CD4-positive, alpha-beta memory T cell (primary cell): ENCODE data around the gene IRX4. TPM values are rescaled to one million over a fixed set of nuclear protein-coding genes. Genes with fewer than 3 reads are reported as not detected.

Experiments used
- CTCF ChIA-PET: fragments of 350-600 bp; sonication (Branson Sonifier 250); formaldehyde crosslinking; loops from one replicate; lab custom pipeline; 2021; ENCODE audit warnings: inconsistent platforms; ENCODE audit not compliant: partially characterized antibody; lab: Charles Lee
- POLR2A ChIA-PET: fragments of 350-600 bp; sonication (Branson Sonifier 250); formaldehyde crosslinking; loops from one replicate; lab custom pipeline; 2021; ENCODE audit not compliant: partially characterized antibody; lab: Charles Lee
- DNase-seq, 5 donors: peaks; one replicate each; pipeline versions ENCODE4 v3.0.0 to v3.0.0-alpha.2; 2020 to 2022; ENCODE audit warnings: mixed read lengths in 1 of 5
- H3K27ac ChIP-seq: one replicate; pipeline ENCODE4 v1.7.0; 2013; ENCODE audit warnings: low read depth, low read length
- H3K27me3 ChIP-seq: 2 replicates; pipeline ENCODE4 v1.7.0; 2013; ENCODE audit warnings: mild to moderate bottlenecking, low read length, moderate library complexity; ENCODE audit not compliant: insufficient read depth
- H3K36me3 ChIP-seq: 2 replicates; pipeline ENCODE4 v1.7.0; 2013; ENCODE audit warnings: mild to moderate bottlenecking, low read length, moderate library complexity; ENCODE audit not compliant: insufficient read depth
- H3K4me1 ChIP-seq: 2 replicates; pipeline ENCODE4 v1.7.0; 2013; ENCODE audit warnings: mild to moderate bottlenecking, low read length, moderate library complexity; ENCODE audit not compliant: insufficient read depth
- H3K4me3 ChIP-seq, 2 donors: one replicate each; pipeline ENCODE4 v1.7.0; 2013; ENCODE audit warnings: low read length in 2 of 2, mild to moderate bottlenecking in 1 of 2
- H3K9me3 ChIP-seq, 2 donors: one replicate each; pipeline ENCODE4 v1.7.0; 2013; ENCODE audit warnings: low read length in 2 of 2, control low read depth in 1 of 2; ENCODE audit not compliant: control insufficient read depth in 1 of 2
- H3K27ac Mint-ChIP-seq, 7 donors: one replicate each; pipeline ENCODE4 v1.8.0; 2020 to 2021; ENCODE audit warnings: mixed read lengths in 7 of 7, mild to moderate bottlenecking in 6 of 7, inconsistent platforms in 3 of 7, moderate library complexity in 3 of 7
- H3K27me3 Mint-ChIP-seq, 2 donors: one replicate each; pipeline ENCODE4 v1.8.0; 2020 to 2021; ENCODE audit warnings: mixed read lengths in 2 of 2
- H3K36me3 Mint-ChIP-seq, 2 donors: one replicate each; pipeline ENCODE4 v1.8.0; 2020 to 2021; ENCODE audit warnings: mixed read lengths in 2 of 2, inconsistent platforms in 1 of 2, mild to moderate bottlenecking in 1 of 2
- H3K4me1 Mint-ChIP-seq, 4 donors: one replicate each; pipeline ENCODE4 v1.8.0; 2020 to 2021; ENCODE audit warnings: mixed read lengths in 4 of 4, mild to moderate bottlenecking in 1 of 4
- H3K4me3 Mint-ChIP-seq, 8 donors: one replicate each; pipeline ENCODE4 v1.8.0; 2020 to 2021; ENCODE audit warnings: mixed read lengths in 8 of 8, mild to moderate bottlenecking in 7 of 8, moderate library complexity in 6 of 8, inconsistent platforms in 3 of 8
- H3K9me3 Mint-ChIP-seq, 8 donors: one replicate each; pipeline ENCODE4 v1.8.0; 2020 to 2021; ENCODE audit warnings: mixed read lengths in 8 of 8, mild to moderate bottlenecking in 5 of 8, inconsistent platforms in 3 of 8, moderate library complexity in 1 of 8
- intact Hi-C: fragments of 100-400 bp; cut with micrococcal nuclease; formaldehyde crosslinking; loops from one replicate; pipeline ENCODE4 v1.15.1; 2023
- polyA plus RNA-seq, 2 donors: library from polyadenylated mRNA; unstranded; fragments of 300-500 nt; fragmentation: Illumina TruSeq; gene quantifications; one replicate each; pipeline ENCODE4 v1.2.3, GENCODE V29; 2021
- total RNA-seq, 2 experiments: library from RNA; stranded (reverse); gene quantifications; one replicate each; pipeline ENCODE4 v1.2.3, GENCODE V29; 2021

Gene IRX4
- total and polyA plus RNA-seq, 4 experiments from 2014 or later: not detected

- no peak for DNase-seq
- ChIA-PET CTCF (no interaction called here), POLR2A (no interaction called here)
- Histone ChIP-seq H3K36me3 (no peaks in the 10 kb centered on the region), H3K9me3 (no peaks in the 10 kb centered on the region), H3K4me3 (no peak overlapping the region), H3K27me3 (peaks cover 4% of the 10 kb centered on the region), H3K4me1 (no peaks in the 10 kb centered on the region), H3K27ac (no peak overlapping the region)
- no peak overlapping the region for H3K27ac Mint-ChIP-seq
- peaks cover 0 to 2% (median 0%) of the 10 kb centered on the region in 8 donors for H3K9me3 Mint-ChIP-seq
- H3K27me3 Mint-ChIP-seq: peaks cover 25 to 26% of the 10 kb centered on the region in 2 donors
- intact Hi-C loops: no loop called here
- no peaks in the 10 kb centered on the region for H3K36me3 Mint-ChIP-seq
- H3K4me3 Mint-ChIP-seq: peak overlapping the region in 3 of 8 donors; percentile 15 to 62 (median 31)
- peaks cover 3 to 14% (median 7%) of the 10 kb centered on the region in 4 donors for H3K4me1 Mint-ChIP-seq
Observed at GRCh38 chr5:1885404-1885755, 2.7 kb upstream of the IRX4 start.

- H3K9me3 ChIP-seq: no peaks in the 10 kb centered on the region
- H3K4me1 ChIP-seq: no peaks in the 10 kb centered on the region
- H3K27me3 ChIP-seq: peaks cover 10% of the 10 kb centered on the region
- peak overlapping the region in 5 of 8 donors; percentile 8 to 62 (median 15) for H3K4me3 Mint-ChIP-seq
- peaks cover 3 to 18% (median 7%) of the 10 kb centered on the region in 4 donors for H3K4me1 Mint-ChIP-seq
- peaks cover 0 to 2% (median 0%) of the 10 kb centered on the region in 8 donors for H3K9me3 Mint-ChIP-seq
- DNase-seq: no peak
- H3K36me3 ChIP-seq: no peaks in the 10 kb centered on the region
- ChIA-PET POLR2A (no interaction called here), CTCF (no interaction called here)
- intact Hi-C loops: no loop called here
- no peak overlapping the region for H3K27ac ChIP-seq
- peaks cover 30 to 31% of the 10 kb centered on the region in 2 donors for H3K27me3 Mint-ChIP-seq
- no peak overlapping the region for H3K4me3 ChIP-seq
- H3K36me3 Mint-ChIP-seq: no peaks in the 10 kb centered on the region
- no peak overlapping the region for H3K27ac Mint-ChIP-seq
Observed at GRCh38 chr5:1884678-1885403, 2.1 kb upstream of the IRX4 start.

- intact Hi-C loops: no loop called here
- Histone ChIP-seq H3K27ac (no peak overlapping the region), H3K4me1 (no peaks in the 10 kb centered on the region), H3K27me3 (peaks cover 13% of the 10 kb centered on the region), H3K9me3 (no peaks in the 10 kb centered on the region), H3K36me3 (no peaks in the 10 kb centered on the region), H3K4me3 (no peak overlapping the region)
- ChIA-PET POLR2A (no interaction called here), CTCF (no interaction called here)
- Mint-ChIP-seq H3K4me1 (peaks cover 3 to 18% (median 10%) of the 10 kb centered on the region in 4 donors), H3K27ac (no peak overlapping the region), H3K4me3 (peak overlapping the region in 6 of 8 donors; percentile 8 to 73 (median 24)), H3K36me3 (no peaks in the 10 kb centered on the region), H3K9me3 (peaks cover 0 to 2% (median 0%) of the 10 kb centered on the region in 8 donors), H3K27me3 (peaks cover 30 to 35% of the 10 kb centered on the region in 2 donors)
- DNase-seq: no peak
Observed at GRCh38 chr5:1883925-1884677, 1.4 kb upstream of the IRX4 start.

DNA sequence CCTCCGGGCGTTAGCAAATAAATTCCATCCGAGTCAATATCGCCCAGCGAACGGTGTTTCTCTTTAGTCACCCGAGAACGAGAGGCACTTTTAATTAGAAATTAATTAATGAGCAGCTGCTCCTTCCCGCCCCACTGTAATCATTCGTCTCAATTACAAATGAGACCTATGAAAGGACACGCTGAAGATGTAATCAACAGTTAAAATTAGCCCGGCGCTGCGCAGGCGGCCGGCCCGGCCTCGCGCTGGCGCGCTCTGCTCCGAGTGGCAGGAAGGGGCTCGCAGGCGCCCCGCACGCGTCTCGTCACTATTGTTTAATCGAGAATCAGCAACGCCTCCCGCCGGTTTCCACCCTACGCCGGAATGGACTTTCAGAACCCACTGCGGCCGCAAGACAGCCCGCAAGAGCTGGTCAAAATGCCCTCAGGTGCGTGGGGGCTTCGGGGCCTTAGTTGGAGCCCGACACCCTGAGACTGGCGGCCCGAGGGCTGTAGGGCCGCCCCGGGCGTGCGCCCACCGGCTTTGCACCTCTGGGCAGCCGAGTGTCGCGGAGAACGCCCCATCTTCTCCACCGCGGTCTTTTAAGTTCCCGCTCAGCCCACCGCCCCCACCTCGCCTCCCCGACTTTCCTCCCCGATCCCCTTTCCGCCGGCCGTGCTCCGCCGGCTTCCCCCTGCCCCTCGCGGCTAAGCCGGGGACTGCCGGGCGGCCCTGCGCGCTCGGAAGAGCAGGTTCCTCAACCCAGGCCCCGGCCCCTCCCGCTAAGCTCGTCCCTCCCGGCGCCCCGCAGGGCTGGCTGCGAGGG lies 597 bp upstream of the IRX4 start:
- H3K36me3 Mint-ChIP-seq: no peaks in the 10 kb centered on the region
- peaks cover 0 to 2% (median 0%) of the 10 kb centered on the region in 8 donors for H3K9me3 Mint-ChIP-seq
- CTCF ChIA-PET: no interaction called here
- Histone ChIP-seq H3K27ac (no peak overlapping the region), H3K4me3 (no peak overlapping the region), H3K9me3 (no peaks in the 10 kb centered on the region), H3K4me1 (no peaks in the 10 kb centered on the region), H3K27me3 (peaks cover 13% of the 10 kb centered on the region), H3K36me3 (no peaks in the 10 kb centered on the region)
- peak overlapping the region in 2 of 8 donors; percentile 25 to 52 for H3K4me3 Mint-ChIP-seq
- no peak for DNase-seq
- H3K27me3 Mint-ChIP-seq: peaks cover 24 to 29% of the 10 kb centered on the region in 2 donors
- H3K27ac Mint-ChIP-seq: no peak overlapping the region
- intact Hi-C loops: no loop called here
- H3K4me1 Mint-ChIP-seq: peaks cover 3 to 18% (median 8%) of the 10 kb centered on the region in 4 donors
- POLR2A ChIA-PET: no interaction called here

DNA sequence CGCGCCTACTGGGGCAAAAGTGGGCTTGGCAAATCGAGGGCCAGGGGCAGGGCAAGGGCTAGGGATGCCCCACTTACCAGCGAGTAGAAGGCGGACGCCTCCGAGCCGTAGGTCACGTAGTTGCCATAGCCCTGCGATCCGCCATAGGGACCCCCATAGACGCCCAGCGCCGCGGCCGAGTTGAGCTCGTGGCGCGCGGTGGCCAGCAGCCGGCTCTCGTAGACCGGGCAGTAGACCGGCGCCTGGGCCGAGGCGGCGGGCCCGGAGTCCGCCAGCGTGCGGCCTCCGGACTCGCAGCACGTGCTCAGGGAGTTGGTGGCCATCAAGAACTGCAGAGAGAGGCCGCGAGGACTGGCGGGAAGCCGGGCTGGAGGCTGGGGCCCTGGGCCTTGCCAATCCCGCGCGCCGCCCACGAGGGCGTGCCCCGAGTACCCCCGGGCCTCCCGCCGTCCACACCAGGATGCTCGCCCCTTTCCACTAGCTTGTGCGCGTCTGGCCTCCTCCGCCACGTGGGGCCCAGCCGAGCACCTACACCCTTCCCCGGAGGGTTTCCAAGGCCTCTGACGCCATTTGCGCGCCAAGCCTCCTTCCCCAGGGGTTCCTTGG lies 891 bp downstream of the IRX4 start:
- intact Hi-C loops: no loop called here
- no peak for DNase-seq
- Histone ChIP-seq H3K36me3 (no peaks in the 10 kb centered on the region), H3K4me1 (no peaks in the 10 kb centered on the region), H3K27me3 (peaks cover 18% of the 10 kb centered on the region), H3K4me3 (no peak overlapping the region), H3K9me3 (no peaks in the 10 kb centered on the region), H3K27ac (no peak overlapping the region)
- no peaks in the 10 kb centered on the region for H3K36me3 Mint-ChIP-seq
- H3K27me3 Mint-ChIP-seq: peaks cover 30 to 35% of the 10 kb centered on the region in 2 donors
- H3K9me3 Mint-ChIP-seq: peaks cover 0 to 4% (median 0%) of the 10 kb centered on the region in 8 donors
- H3K4me3 Mint-ChIP-seq: peak overlapping the region in 1 of 8 donors; percentile 26
- peaks cover 4 to 18% (median 10%) of the 10 kb centered on the region in 4 donors for H3K4me1 Mint-ChIP-seq
- CTCF ChIA-PET: no interaction called here
- POLR2A ChIA-PET: no interaction called here
- H3K27ac Mint-ChIP-seq: no peak overlapping the region

GRCh38 chr5:1881098-1881572 lies 1.6 kb downstream of the IRX4 start:
- H3K9me3 Mint-ChIP-seq: peaks cover 0 to 4% (median 0%) of the 10 kb centered on the region in 8 donors
- peaks cover 4 to 18% (median 10%) of the 10 kb centered on the region in 4 donors for H3K4me1 Mint-ChIP-seq
- Histone ChIP-seq H3K9me3 (no peaks in the 10 kb centered on the region), H3K4me3 (no peak overlapping the region), H3K36me3 (no peaks in the 10 kb centered on the region), H3K27ac (no peak overlapping the region), H3K4me1 (no peaks in the 10 kb centered on the region), H3K27me3 (peaks cover 18% of the 10 kb centered on the region)
- ChIA-PET CTCF (no interaction called here), POLR2A (no interaction called here)
- peak overlapping the region in 1 of 8 donors; percentile 53 for H3K4me3 Mint-ChIP-seq
- intact Hi-C loops: no loop called here
- no peaks in the 10 kb centered on the region for H3K36me3 Mint-ChIP-seq
- H3K27ac Mint-ChIP-seq: no peak overlapping the region
- H3K27me3 Mint-ChIP-seq: peaks cover 30 to 36% of the 10 kb centered on the region in 2 donors
- no peak for DNase-seq
